Stimulated activated naive CD8-positive, alpha-beta T cell treated with anti-CD3 and anti-CD28 coated beads, Interleukin-15, Interleukin-2, amounts not matched to agents 100 ng/mL and 50 ng/mL, for 24 hours (primary cell): ENCODE results near the gene PTRH2.

Experiments used
- H3K27ac Mint-ChIP-seq: one replicate; pipeline ENCODE4 v1.8.0; 2021; ENCODE audit warnings: mild to moderate bottlenecking, mixed read lengths
- H3K27me3 Mint-ChIP-seq: one replicate; pipeline ENCODE4 v1.8.0; 2021; ENCODE audit warnings: mixed read lengths
- H3K36me3 Mint-ChIP-seq: one replicate; pipeline ENCODE4 v1.8.0; 2021; ENCODE audit warnings: low read depth, mixed read lengths
- H3K4me1 Mint-ChIP-seq: one replicate; pipeline ENCODE4 v1.8.0; 2021; ENCODE audit warnings: low read depth, mixed read lengths
- H3K4me3 Mint-ChIP-seq: one replicate; pipeline ENCODE4 v1.8.0; 2021; ENCODE audit warnings: mild to moderate bottlenecking, mixed read lengths
- H3K9me3 Mint-ChIP-seq: one replicate; pipeline ENCODE4 v1.8.0; 2021; ENCODE audit warnings: mixed read lengths

The PTRH2 gene

GRCh38 chr17:59733697-59734096, 26.5 kb upstream of the PTRH2 start:
- Mint-ChIP-seq H3K4me3 (no peak overlapping the region), H3K36me3 (peaks cover 31% of the 10 kb centered on the region), H3K27ac (no peak overlapping the region), H3K9me3 (no peaks in the 10 kb centered on the region), H3K4me1 (peaks cover 7% of the 10 kb centered on the region), H3K27me3 (no peaks in the 10 kb centered on the region)

DNA sequence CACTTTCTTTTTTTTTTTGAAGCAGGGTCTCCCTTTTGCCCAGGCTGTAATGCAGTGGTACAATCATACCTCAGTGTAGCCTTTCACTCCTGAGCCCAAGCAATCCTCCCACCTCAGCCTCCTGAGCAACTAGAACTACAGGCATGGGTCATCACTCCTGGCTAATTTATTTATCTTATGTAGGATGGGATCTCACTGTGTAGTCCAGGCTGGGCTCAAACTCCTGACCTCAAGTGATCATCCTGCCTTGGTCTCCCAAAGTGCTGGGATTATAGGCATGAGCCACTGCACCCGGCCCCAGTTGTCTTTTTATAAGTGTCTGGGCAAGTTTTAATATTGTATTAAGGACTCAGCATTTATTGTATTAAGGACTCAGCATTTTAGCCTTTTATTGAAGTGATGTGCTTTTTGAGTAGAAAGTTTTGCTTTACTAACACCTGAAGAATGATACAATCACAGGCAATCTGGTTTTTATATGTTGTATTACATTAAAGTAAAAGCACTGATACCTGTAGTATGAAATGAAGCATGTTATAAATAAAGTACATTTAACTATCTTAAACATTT, 23.1 kb upstream of the PTRH2 start:
- Mint-ChIP-seq H3K9me3 (no peaks in the 10 kb centered on the region), H3K4me1 (peaks cover 7% of the 10 kb centered on the region), H3K36me3 (peaks cover 15% of the 10 kb centered on the region), H3K27ac (no peak overlapping the region), H3K4me3 (no peak overlapping the region), H3K27me3 (no peaks in the 10 kb centered on the region)

DNA sequence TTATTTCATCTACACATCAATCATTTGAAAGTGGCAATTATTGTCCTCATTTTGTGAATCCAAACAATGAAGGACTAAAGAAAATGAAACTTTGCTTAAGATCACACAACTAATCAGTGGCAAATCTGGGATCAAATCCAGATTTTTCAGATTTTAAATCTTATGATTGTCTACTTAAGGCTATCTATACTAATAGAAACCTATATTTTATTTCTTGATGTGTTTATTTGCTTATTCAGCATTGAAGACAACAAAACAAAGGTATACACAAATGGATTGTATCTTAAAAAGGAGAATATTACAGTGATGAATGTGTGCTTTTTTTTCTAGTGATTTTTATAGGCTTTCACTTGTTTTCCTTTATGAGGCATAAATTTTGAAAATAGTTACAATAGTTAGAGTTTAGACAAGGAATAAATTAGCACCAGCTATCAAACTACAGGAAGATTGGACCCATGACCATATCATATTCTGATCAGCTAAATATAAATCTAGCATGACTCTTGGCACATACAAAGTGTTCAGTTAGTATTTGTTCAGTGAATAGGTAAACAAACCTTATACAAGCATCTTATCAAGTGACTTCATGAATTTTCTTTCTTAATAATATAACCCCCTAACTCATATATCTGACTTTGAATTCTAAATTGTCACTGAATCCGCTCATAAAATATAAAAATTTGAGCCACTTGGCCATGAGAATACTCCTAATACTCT, 20.7 kb upstream of the PTRH2 start:
- Mint-ChIP-seq H3K36me3 (peaks cover 10% of the 10 kb centered on the region), H3K27ac (no peak overlapping the region), H3K4me1 (peaks cover 7% of the 10 kb centered on the region), H3K9me3 (no peaks in the 10 kb centered on the region), H3K4me3 (no peak overlapping the region), H3K27me3 (no peaks in the 10 kb centered on the region)

GRCh38 chr17:59725691-59726090, 18.5 kb upstream of the PTRH2 start:
- Mint-ChIP-seq H3K36me3 (peaks cover 6% of the 10 kb centered on the region), H3K27ac (no peak overlapping the region), H3K4me1 (peaks cover 7% of the 10 kb centered on the region), H3K4me3 (no peak overlapping the region), H3K27me3 (no peaks in the 10 kb centered on the region), H3K9me3 (no peaks in the 10 kb centered on the region)

GRCh38 chr17:59723607-59724006, 16.4 kb upstream of the PTRH2 start:
- Mint-ChIP-seq H3K9me3 (no peaks in the 10 kb centered on the region), H3K4me1 (peaks cover 4% of the 10 kb centered on the region), H3K36me3 (peaks cover 10% of the 10 kb centered on the region), H3K4me3 (no peak overlapping the region), H3K27ac (no peak overlapping the region), H3K27me3 (no peaks in the 10 kb centered on the region)

GRCh38 chr17:59723041-59723440, 15.8 kb upstream of the PTRH2 start:
- Mint-ChIP-seq H3K4me3 (no peak overlapping the region), H3K36me3 (peaks cover 10% of the 10 kb centered on the region), H3K27me3 (no peaks in the 10 kb centered on the region), H3K9me3 (no peaks in the 10 kb centered on the region), H3K27ac (no peak overlapping the region), H3K4me1 (peaks cover 7% of the 10 kb centered on the region)

DNA sequence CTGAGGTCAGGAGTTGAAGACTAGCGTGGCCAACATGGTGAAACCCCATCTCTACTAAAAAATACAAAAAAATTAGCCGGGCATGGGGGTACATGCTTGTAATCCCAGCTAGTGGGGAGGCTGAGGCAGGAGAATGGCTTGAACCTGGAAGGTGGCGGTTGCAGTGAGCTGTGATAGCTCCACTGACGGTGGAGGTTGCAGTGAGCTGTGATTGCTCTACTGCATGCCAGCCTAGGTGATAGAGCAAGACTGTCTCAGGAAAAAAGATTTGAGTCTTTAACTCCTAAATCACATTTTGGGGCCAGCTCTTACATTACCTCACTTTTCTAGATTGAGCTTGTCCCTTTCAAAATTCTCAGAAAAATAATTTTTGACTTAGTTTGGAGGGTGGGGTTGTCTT, 15.4 kb upstream of the PTRH2 start:
- no peak overlapping the region for H3K27ac Mint-ChIP-seq
- peaks cover 7% of the 10 kb centered on the region for H3K4me1 Mint-ChIP-seq
- no peaks in the 10 kb centered on the region for H3K27me3 Mint-ChIP-seq
- no peak overlapping the region for H3K4me3 Mint-ChIP-seq
- peaks cover 10% of the 10 kb centered on the region for H3K36me3 Mint-ChIP-seq
- no peaks in the 10 kb centered on the region for H3K9me3 Mint-ChIP-seq

DNA sequence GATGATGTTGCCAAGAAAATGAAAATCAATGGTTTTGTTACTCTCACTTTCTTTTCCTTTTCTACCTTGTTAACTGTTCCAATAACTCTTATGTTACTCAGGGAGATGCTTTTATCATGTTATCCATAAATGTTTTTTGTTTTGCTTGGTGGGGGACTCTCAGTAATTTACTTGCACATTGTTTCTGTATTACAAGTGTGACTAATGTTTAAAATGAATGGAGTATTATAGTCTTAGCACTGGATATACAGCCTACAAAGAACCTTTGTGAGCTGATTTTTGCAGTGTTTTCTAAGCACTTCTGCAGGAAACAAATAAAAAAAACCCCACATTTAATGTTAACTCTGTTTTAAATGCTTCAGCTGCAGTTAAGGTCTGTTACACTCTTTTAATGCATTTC, 12.3 kb upstream of the PTRH2 start:
- Mint-ChIP-seq H3K9me3 (no peaks in the 10 kb centered on the region), H3K36me3 (peaks cover 10% of the 10 kb centered on the region), H3K4me1 (peaks cover 24% of the 10 kb centered on the region)

DNA sequence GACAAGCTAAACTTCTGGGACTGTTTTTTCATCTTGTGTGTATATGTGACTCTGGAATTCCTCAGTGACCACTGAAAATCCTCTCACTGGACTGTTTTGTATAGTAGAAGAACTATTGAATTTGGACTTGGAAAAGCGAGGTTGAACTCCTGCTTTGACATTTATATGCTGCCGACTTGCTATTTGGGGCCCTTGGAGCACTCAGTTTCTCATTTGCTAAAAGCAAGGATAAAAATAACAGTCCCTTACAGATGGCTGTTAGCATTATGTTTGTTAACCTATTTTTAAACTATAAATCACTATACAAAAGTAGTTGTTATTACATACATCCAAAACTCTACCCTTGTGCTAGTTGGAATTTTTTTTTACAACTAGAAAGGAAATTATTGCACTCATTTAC, 9.2 kb upstream of the PTRH2 start:
- H3K4me3 Mint-ChIP-seq = no peak overlapping the region
- H3K4me1 Mint-ChIP-seq = peaks cover 36% of the 10 kb centered on the region
- H3K27me3 Mint-ChIP-seq = no peaks in the 10 kb centered on the region
- H3K27ac Mint-ChIP-seq = no peak overlapping the region
- H3K36me3 Mint-ChIP-seq = peaks cover 10% of the 10 kb centered on the region
- H3K9me3 Mint-ChIP-seq = no peaks in the 10 kb centered on the region

More for the DNA sequence above, 12.3 kb upstream of the PTRH2 start:
- Mint-ChIP-seq H3K27ac (no peak overlapping the region), H3K4me3 (no peak overlapping the region), H3K27me3 (no peaks in the 10 kb centered on the region)

DNA sequence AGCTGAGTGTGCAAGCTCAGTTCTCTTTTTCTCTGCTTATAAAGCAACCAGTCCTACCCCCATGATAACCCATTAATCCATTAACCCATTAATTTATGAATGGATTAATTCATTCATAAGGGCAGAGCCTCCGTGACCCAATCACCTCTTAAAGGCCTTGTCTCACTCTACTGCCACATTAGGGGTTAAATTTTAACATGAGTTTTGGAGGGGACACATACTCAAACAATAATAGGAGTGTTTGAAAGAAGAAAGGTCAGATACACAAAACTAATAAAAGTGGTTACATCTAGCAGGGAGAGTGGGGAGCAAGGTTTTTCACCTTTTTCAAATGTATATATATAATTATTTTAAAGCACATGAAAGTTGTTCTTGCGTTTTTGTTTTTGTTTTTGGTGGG, 7.0 kb upstream of the PTRH2 start:
- Mint-ChIP-seq H3K36me3 (peaks cover 12% of the 10 kb centered on the region), H3K4me1 (peaks cover 54% of the 10 kb centered on the region), H3K27ac (no peak overlapping the region), H3K27me3 (no peaks in the 10 kb centered on the region), H3K9me3 (no peaks in the 10 kb centered on the region), H3K4me3 (no peak overlapping the region)

GRCh38 chr17:59712862-59713261, 5.6 kb upstream of the PTRH2 start:
- Mint-ChIP-seq H3K4me1 (peaks cover 59% of the 10 kb centered on the region), H3K27ac (peak overlapping the region; percentile 27), H3K9me3 (no peaks in the 10 kb centered on the region), H3K27me3 (no peaks in the 10 kb centered on the region), H3K36me3 (peaks cover 12% of the 10 kb centered on the region), H3K4me3 (no peak overlapping the region)

- Mint-ChIP-seq H3K27me3 (no peaks in the 10 kb centered on the region), H3K4me1 (peaks cover 59% of the 10 kb centered on the region), H3K36me3 (peaks cover 12% of the 10 kb centered on the region), H3K9me3 (no peaks in the 10 kb centered on the region), H3K4me3 (no peak overlapping the region), H3K27ac (no peak overlapping the region)
Measured at GRCh38 chr17:59711936-59712335, 4.7 kb upstream of the PTRH2 start.

DNA sequence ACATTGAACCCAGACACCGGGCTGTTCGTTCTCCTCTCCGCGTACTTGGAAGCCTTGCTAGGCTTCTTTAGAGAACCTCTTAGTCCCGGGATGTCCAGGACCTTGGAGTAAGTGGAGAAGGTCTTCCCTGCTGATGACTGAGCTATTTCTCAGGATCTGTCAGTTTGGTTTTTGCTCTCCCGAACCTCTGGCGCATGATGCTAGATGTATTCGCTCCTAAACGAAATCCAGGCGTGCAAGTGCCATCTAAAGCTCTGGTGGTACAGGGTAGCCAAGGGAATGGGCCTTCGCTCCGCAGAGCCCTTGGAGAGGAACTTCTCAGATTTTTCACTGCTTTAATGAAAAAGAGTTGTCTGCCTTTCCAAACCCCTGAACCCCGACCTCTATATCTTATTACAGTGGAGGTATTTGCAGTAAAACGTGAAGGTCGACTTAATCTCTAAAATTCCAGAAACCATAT, 771 bp upstream of the PTRH2 start:
- H3K9me3 Mint-ChIP-seq = no peaks in the 10 kb centered on the region
- H3K36me3 Mint-ChIP-seq = peaks cover 37% of the 10 kb centered on the region
- H3K27me3 Mint-ChIP-seq = no peaks in the 10 kb centered on the region
- H3K4me3 Mint-ChIP-seq = peak overlapping the region; percentile 96
- peaks cover 74% of the 10 kb centered on the region for H3K4me1 Mint-ChIP-seq
- peak overlapping the region; percentile 95 for H3K27ac Mint-ChIP-seq

DNA sequence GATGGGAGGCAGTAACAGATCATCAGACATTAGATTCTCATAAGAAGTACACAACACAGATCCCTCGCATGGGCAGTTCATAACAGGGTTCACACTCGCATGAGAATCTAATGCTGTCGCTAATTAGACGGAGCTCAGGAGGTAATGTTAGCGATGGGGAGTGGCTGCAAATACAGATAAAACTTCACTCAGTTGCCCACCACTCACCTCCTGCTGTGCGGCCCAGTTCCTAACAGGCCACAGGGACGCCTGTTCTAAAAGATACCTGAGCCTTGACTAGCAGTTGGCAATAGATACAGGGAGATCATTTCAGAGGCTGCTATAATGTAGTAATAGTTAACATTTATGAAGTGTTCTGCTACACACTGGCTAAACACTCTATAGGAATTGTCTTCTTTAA, 4.9 kb downstream of the PTRH2 start:
- H3K27me3 Mint-ChIP-seq = no peaks in the 10 kb centered on the region
- H3K4me1 Mint-ChIP-seq = peaks cover 87% of the 10 kb centered on the region
- H3K9me3 Mint-ChIP-seq = no peaks in the 10 kb centered on the region
- H3K36me3 Mint-ChIP-seq = peaks cover 66% of the 10 kb centered on the region
- H3K27ac Mint-ChIP-seq = peak overlapping the region; percentile 13
- no peak overlapping the region for H3K4me3 Mint-ChIP-seq

GRCh38 chr17:59699786-59700185, 7.4 kb downstream of the PTRH2 start:
- H3K27ac Mint-ChIP-seq = peak overlapping the region; percentile 28
- H3K4me3 Mint-ChIP-seq = peak overlapping the region; percentile 28
- no peaks in the 10 kb centered on the region for H3K9me3 Mint-ChIP-seq
- peaks cover 75% of the 10 kb centered on the region for H3K36me3 Mint-ChIP-seq
- no peaks in the 10 kb centered on the region for H3K27me3 Mint-ChIP-seq
- peaks cover 86% of the 10 kb centered on the region for H3K4me1 Mint-ChIP-seq

DNA sequence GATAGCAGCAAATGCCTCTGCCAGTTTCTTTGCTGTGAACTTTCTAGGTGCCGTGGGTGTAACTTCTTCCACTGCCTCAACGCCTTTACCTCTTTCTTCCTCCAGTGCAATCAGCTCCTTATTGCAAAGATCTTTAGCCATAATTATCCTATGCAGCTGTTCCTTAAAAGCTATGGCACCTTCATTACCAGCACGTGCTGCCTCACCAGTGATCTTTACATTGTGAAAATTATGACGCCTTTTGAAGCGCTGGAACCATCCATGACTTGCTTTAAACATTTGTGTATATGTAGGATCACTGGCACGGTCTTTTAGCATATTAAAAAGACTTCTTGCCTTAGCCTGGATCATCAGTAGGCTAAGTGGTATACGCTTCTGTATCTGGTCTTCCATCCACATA, 8.0 kb downstream of the PTRH2 start:
- no peaks in the 10 kb centered on the region for H3K9me3 Mint-ChIP-seq
- H3K27ac Mint-ChIP-seq = no peak overlapping the region
- no peaks in the 10 kb centered on the region for H3K27me3 Mint-ChIP-seq
- peaks cover 76% of the 10 kb centered on the region for H3K36me3 Mint-ChIP-seq
- peak overlapping the region; percentile 6 for H3K4me3 Mint-ChIP-seq
- H3K4me1 Mint-ChIP-seq = peaks cover 80% of the 10 kb centered on the region
